ENCODE results near the gene AFG1L.

- TF ChIP-seq, protein P1, sequence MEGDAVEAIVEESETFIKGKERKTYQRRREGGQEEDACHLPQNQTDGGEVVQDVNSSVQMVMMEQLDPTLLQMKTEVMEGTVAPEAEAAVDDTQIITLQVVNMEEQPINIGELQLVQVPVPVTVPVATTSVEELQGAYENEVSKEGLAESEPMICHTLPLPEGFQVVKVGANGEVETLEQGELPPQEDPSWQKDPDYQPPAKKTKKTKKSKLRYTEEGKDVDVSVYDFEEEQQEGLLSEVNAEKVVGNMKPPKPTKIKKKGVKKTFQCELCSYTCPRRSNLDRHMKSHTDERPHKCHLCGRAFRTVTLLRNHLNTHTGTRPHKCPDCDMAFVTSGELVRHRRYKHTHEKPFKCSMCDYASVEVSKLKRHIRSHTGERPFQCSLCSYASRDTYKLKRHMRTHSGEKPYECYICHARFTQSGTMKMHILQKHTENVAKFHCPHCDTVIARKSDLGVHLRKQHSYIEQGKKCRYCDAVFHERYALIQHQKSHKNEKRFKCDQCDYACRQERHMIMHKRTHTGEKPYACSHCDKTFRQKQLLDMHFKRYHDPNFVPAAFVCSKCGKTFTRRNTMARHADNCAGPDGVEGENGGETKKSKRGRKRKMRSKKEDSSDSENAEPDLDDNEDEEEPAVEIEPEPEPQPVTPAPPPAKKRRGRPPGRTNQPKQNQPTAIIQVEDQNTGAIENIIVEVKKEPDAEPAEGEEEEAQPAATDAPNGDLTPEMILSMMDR (conservative IDR thresholded peaks at IDR 0.05 in 1 of 2, IDR thresholded peaks at IDR 0.05 in 1 of 2; ENCODE audit: low read depth in 1 of 2, low read length in 2 of 2): no peak
- no peak for TF ChIP-seq EZH2 (IDR thresholded peaks at IDR 0.05; ENCODE audit: low read length, missing control alignments)
These were observed 122.2 kb downstream of the AFG1L start for GRCh38 chr6:108417027-108417426.
